OCI-LY3 (cell line): Measurements from ENCODE around the gene ABCF3.

ENCODE experiments used
- H2AFZ ChIP-seq: fragments of 200-600, 300-600 bp; shearing (Covaris generic); 2 replicates; pipeline ENCODE4 v1.6.0; 2014; ENCODE audit warnings: antibody characterized with exemption, low read depth, low read length
- H3K27ac ChIP-seq: fragments of 200-600, 300-600 bp; sonication (generic); 2 replicates; pipeline ENCODE4 v1.5.1; 2014; ENCODE audit warnings: mild to moderate bottlenecking, low read length, moderate library complexity, mixed read lengths
- H3K27me3 ChIP-seq: fragments of 200-600, 300-600 bp; sonication (generic); 2 replicates; pipeline ENCODE4 v1.6.1; 2014; ENCODE audit warnings: low read depth, low read length, mixed read lengths
- H3K36me3 ChIP-seq: fragments of 200-600, 300-600 bp; sonication (generic); replicated peaks from 2 replicates; pipeline ENCODE3; 2014; ENCODE audit warnings: low read depth, low read length, mixed read lengths
- H3K4me1 ChIP-seq: fragments of 300-600, 200-600 bp; sonication (generic); 2 replicates; pipeline ENCODE4 v1.6.1; 2014; ENCODE audit warnings: low read length, mixed read lengths
- H3K4me2 ChIP-seq: fragments of 200-600, 300-600 bp; sonication (generic); 2 replicates; pipeline ENCODE4 v1.6.1; 2014; ENCODE audit warnings: low read length, mixed read lengths
- H3K4me3 ChIP-seq: fragments of 300-600, 200-600 bp; sonication (generic); 2 replicates; pipeline ENCODE4 v1.5.1; 2014; ENCODE audit warnings: antibody characterized with exemption, mild to moderate bottlenecking, low read length, moderate library complexity
- H3K79me2 ChIP-seq: fragments of 300-600, 200-600 bp; shearing (Covaris generic); 2 replicates; pipeline ENCODE4 v1.6.1; 2014; ENCODE audit warnings: mild to moderate bottlenecking, low read length, mixed read lengths
- H3K9ac ChIP-seq: fragments of 300-600, 200-600 bp; shearing (Covaris generic); 2 replicates; pipeline ENCODE4 v1.6.0; 2014; ENCODE audit warnings: mild to moderate bottlenecking, low read length, moderate library complexity
- H3K9me3 ChIP-seq: fragments of 200-600, 300-600 bp; shearing (Covaris generic); 2 replicates; pipeline ENCODE4 v1.6.1; 2014; ENCODE audit warnings: low read length, mixed read lengths; ENCODE audit not compliant: insufficient read depth
- H4K20me1 ChIP-seq: fragments of 200-600, 300-600 bp; sonication (generic); 2 replicates; pipeline ENCODE4 v1.6.1; 2016; ENCODE audit warnings: low read length, mixed read lengths; ENCODE audit not compliant: insufficient read depth
- EZH2phosphoT487 ChIP-seq: fragments of 200-600 bp; shearing (Covaris generic); IDR thresholded peaks from 2 replicates; pipeline ENCODE4 v1.6.1; 2018; ENCODE audit warnings: antibody characterized with exemption, mixed run types, low read depth
- TF ChIP-seq, protein P1 (sequence below): fragments of 200-600, 300-600 bp; sonication (generic); IDR thresholded peaks from 2 replicates; pipeline ENCODE4 v1.5.1; 2014; ENCODE audit warnings: antibody characterized with exemption, low read length, low read depth

Gene ABCF3

DNA sequence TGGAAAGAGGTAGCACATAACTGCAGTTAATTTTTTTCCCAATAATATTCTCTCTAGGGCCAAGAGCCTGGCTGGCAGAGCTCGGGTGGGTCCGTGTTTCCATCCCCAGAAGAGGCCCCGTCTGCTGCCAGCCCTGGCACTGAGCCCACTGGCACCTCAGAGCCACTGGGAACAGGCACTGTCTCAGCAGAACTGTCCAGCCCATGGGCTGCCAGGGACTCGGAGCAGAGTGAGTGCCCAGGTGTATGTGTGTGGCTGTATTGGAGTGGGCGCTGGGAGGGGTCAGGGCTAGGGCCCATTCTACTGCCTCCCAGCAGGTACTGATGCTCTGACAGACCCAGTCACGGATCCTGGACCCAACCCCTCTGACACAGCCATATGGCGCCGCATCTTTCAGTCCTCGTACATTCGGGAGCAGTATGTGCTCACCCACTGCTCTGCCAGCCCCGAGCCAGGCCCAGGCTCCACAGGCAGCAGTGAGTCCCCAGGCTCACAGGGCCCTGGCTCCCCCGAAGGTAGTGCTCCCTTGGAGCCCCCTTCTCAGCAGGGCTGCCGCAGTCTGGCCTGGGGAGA lies 52.3 kb downstream of the ABCF3 start:
- Histone ChIP-seq H3K4me1 (no peaks in the 10 kb centered on the region), H3K36me3 (peaks cover 10% of the 10 kb centered on the region), H3K4me3 (no peak overlapping the region), H3K79me2 (no peaks in the 10 kb centered on the region), H3K4me2 (no peak overlapping the region), H3K9me3 (no peaks in the 10 kb centered on the region), H2AFZ (no peak overlapping the region), H3K27ac (no peak overlapping the region), H4K20me1 (no peaks in the 10 kb centered on the region), H3K27me3 (no peaks in the 10 kb centered on the region), H3K9ac (no peak overlapping the region)
- no peak for TF ChIP-seq EZH2phosphoT487
- TF ChIP-seq, protein P1, sequence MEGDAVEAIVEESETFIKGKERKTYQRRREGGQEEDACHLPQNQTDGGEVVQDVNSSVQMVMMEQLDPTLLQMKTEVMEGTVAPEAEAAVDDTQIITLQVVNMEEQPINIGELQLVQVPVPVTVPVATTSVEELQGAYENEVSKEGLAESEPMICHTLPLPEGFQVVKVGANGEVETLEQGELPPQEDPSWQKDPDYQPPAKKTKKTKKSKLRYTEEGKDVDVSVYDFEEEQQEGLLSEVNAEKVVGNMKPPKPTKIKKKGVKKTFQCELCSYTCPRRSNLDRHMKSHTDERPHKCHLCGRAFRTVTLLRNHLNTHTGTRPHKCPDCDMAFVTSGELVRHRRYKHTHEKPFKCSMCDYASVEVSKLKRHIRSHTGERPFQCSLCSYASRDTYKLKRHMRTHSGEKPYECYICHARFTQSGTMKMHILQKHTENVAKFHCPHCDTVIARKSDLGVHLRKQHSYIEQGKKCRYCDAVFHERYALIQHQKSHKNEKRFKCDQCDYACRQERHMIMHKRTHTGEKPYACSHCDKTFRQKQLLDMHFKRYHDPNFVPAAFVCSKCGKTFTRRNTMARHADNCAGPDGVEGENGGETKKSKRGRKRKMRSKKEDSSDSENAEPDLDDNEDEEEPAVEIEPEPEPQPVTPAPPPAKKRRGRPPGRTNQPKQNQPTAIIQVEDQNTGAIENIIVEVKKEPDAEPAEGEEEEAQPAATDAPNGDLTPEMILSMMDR = no peak

DNA sequence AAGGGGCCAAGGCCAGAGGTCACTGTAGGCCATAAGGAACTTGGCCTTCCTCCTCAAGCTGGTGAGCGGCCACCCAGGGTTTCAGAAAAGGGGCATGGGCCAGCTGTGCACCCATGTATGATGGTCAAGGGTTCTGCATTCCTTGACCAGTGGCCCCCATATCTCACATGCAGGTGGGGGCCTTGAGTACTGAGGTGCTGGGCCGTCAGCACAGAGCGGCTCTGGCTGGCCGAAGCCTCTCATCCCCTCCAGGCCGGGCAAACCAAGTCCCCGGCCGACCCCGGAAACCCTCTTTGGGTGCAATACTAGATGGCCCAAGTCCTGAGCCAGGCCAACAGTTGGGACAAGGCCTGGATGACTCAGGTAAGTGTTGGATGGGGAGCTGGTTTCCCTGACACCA lies 53.2 kb downstream of the ABCF3 start:
- Histone ChIP-seq H3K9me3 (no peaks in the 10 kb centered on the region), H3K27me3 (no peaks in the 10 kb centered on the region), H3K4me2 (no peak overlapping the region), H3K27ac (no peak overlapping the region), H4K20me1 (no peaks in the 10 kb centered on the region), H3K79me2 (no peaks in the 10 kb centered on the region), H3K36me3 (peaks cover 14% of the 10 kb centered on the region), H3K4me1 (no peaks in the 10 kb centered on the region), H3K9ac (no peak overlapping the region), H2AFZ (no peak overlapping the region), H3K4me3 (no peak overlapping the region)
- no peak for TF ChIP-seq EZH2phosphoT487
- TF ChIP-seq, protein P1 = no peak

DNA sequence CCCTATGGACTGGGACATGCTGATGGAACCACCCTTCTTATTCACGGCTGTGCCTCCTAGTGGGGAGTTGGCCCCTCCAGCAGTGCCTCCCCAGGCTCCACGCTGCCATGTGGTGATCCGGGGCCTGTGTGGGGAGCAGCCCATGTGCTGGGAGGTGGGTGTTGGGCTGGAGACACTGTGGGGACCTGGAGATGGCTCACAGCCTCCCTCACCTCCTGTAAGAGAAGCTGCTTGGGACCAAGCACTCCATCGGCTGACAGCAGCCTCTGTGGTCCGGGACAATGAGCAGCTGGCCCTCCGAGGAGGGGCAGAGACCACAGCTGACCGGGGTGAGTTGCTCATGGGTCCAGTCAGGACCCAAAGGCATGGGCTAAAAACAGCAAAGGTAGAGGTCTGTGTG lies 53.7 kb downstream of the ABCF3 start:
- H3K27me3 ChIP-seq = no peaks in the 10 kb centered on the region
- H3K4me2 ChIP-seq = no peak overlapping the region
- no peak overlapping the region for H3K27ac ChIP-seq
- H3K36me3 ChIP-seq = peaks cover 16% of the 10 kb centered on the region
- no peaks in the 10 kb centered on the region for H3K4me1 ChIP-seq
- H3K79me2 ChIP-seq = no peaks in the 10 kb centered on the region
- H3K4me3 ChIP-seq = no peak overlapping the region
- no peak overlapping the region for H3K9ac ChIP-seq
- H3K9me3 ChIP-seq = no peaks in the 10 kb centered on the region
- no peaks in the 10 kb centered on the region for H4K20me1 ChIP-seq
- TF ChIP-seq, protein P1 = no peak
- no peak for TF ChIP-seq EZH2phosphoT487
- H2AFZ ChIP-seq = no peak overlapping the region

DNA sequence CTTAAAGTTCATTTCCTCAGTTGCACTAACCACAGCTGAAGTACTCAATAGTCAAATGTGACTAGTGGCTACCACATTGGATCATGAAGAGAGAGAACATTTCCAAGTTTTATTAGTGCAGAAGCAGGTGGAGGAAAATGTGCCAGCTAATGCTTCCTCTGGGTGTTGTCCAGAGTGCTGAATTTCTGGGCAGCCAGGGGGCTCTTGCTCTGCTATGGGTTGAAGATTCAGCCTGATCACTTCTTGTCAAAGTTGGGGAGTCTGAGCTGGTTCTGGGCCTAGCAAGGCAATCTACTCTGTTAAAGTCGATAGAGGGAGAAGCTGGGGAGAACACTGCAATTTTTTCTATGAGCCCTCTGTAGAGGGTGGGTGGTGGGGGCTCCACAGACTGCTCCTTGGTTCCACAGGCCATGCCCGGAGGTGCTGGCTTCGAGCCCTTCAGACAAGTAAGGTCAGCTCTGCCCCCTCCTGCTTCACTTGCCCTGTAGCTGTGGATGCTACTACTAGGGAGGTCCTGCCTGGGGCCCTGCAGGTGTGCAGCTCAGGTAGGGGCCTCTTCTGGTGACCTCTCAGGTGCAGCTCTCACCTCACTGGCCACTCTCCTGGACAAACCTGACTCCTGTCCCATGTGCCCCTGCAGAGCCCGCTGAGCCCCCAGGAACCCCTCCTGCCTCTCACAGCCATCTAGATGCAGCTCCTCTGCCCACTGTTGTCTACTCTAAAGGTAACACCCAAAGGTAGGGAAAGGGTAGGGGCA lies 54.6 kb downstream of the ABCF3 start:
- H3K4me1 ChIP-seq = no peaks in the 10 kb centered on the region
- no peak overlapping the region for H3K27ac ChIP-seq
- no peak overlapping the region for H3K9ac ChIP-seq
- no peak overlapping the region for H3K4me3 ChIP-seq
- peaks cover 23% of the 10 kb centered on the region for H3K36me3 ChIP-seq
- H3K79me2 ChIP-seq = no peaks in the 10 kb centered on the region
- no peaks in the 10 kb centered on the region for H4K20me1 ChIP-seq
- H3K9me3 ChIP-seq = no peaks in the 10 kb centered on the region
- no peaks in the 10 kb centered on the region for H3K27me3 ChIP-seq
- no peak overlapping the region for H3K4me2 ChIP-seq
- no peak for TF ChIP-seq EZH2phosphoT487
- TF ChIP-seq, protein P1 = no peak
- no peak overlapping the region for H2AFZ ChIP-seq
